HepG2 (cell line): ENCODE measurements around the gene SERTAD3. TPM values are rescaled to one million over a fixed set of nuclear protein-coding genes. Genes with fewer than 3 reads are reported as not detected.

Experiments
- CC2D1A ChIP-seq: sonication (generic); formaldehyde crosslinking; IDR thresholded peaks from 2 replicates; pipeline ENCODE4 v1.8.1; 2023; ENCODE audit warnings: mild to moderate bottlenecking, missing genetic modification reagents
- HMGA1 ChIP-seq: sonication (generic); formaldehyde crosslinking; conservative IDR thresholded peaks from 2 replicates; pipeline ENCODE4 v1.4.0; 2020; ENCODE audit warnings: missing genetic modification reagents
- IKZF1 ChIP-seq: fragments of 450-650 bp; IDR thresholded peaks from 2 replicates; pipeline ENCODE4 v1.7.1; 2016
- KLF16 ChIP-seq, 2 experiments: sonication (generic) in 1 of 2; formaldehyde crosslinking in 1 of 2; IDR thresholded peaks; 2 replicates each; pipeline versions ENCODE4 v1.6.1 to v1.8.0; 2016 to 2023; ENCODE audit warnings: missing genetic modification reagents in 2 of 2, missing compliant biosample characterization in 1 of 2
- PHB2 ChIP-seq: fragments of 450-650 bp; IDR thresholded peaks from 2 replicates; pipeline ENCODE4 v1.6.1; 2018; ENCODE audit not compliant: partially characterized antibody
- SALL2 ChIP-seq: sonication (generic); formaldehyde crosslinking; IDR thresholded peaks from 2 replicates; pipeline ENCODE4 v1.8.1; 2023; ENCODE audit warnings: mild to moderate bottlenecking, missing genetic modification reagents, inconsistent platforms
- SAP130 ChIP-seq: IDR thresholded peaks from 2 replicates; pipeline ENCODE4 v1.6.1; 2016; ENCODE audit warnings: low read depth
- ZNF251 ChIP-seq: sonication (generic); formaldehyde crosslinking; IDR thresholded peaks from 2 replicates; pipeline ENCODE4 v1.9.0; 2021; ENCODE audit warnings: mild to moderate bottlenecking, missing genetic modification reagents
- ZNF274 ChIP-seq: sonication (generic); formaldehyde crosslinking; IDR thresholded peaks from 2 replicates; pipeline ENCODE4 v1.5.1; 2020; ENCODE audit warnings: mild to moderate bottlenecking, missing genetic modification reagents
- ZNF383 ChIP-seq: sonication (generic); formaldehyde crosslinking; IDR thresholded peaks from 2 replicates; pipeline ENCODE4 v1.4.0; 2020; ENCODE audit warnings: missing genetic modification reagents, mild to moderate bottlenecking, borderline replicate concordance
- polyA plus RNA-seq, 8 experiments: library from polyadenylated mRNA; depleted of rRNA in 3 of 8; stranded (reverse) in 7 of 8; unstranded in 1 of 8; fragments of >200 nt; fragmentation: Illumina TruSeq in 4 of 8; extraction: Trizol in 4 of 8; gene quantifications; 2 replicates each; pipeline versions ENCODE4 v1.2.1 to v1.2.3, GENCODE V29; 2011 to 2016; ENCODE audit warnings: low read depth in 4 of 8, missing spikeins in 1 of 8, mixed read lengths in 1 of 8; ENCODE audit not compliant: insufficient read depth in 1 of 8
- total RNA-seq, 5 experiments: library from RNA; depleted of rRNA; stranded (reverse); fragments of >200 nt; fragmentation: Illumina TruSeq; extraction: Trizol; gene quantifications; 2 replicates each; pipeline ENCODE4 v1.2.3, GENCODE V29; 2016; ENCODE audit warnings: low read depth in 1 of 5
- TF ChIP-seq, protein P1 (sequence below): sonication (generic); formaldehyde crosslinking; IDR thresholded peaks from 2 replicates; pipeline ENCODE4 v1.4.0; 2020; ENCODE audit warnings: missing genetic modification reagents
- TF ChIP-seq, protein P2 (sequence below): IDR thresholded peaks from 2 replicates; pipeline ENCODE4 v1.6.1; 2018; ENCODE audit warnings: missing genetic modification reagents
- TF ChIP-seq, protein P3 (sequence below): sonication (generic); formaldehyde crosslinking; IDR thresholded peaks from 2 replicates; pipeline ENCODE4 v1.5.0; 2020; ENCODE audit warnings: mild to moderate bottlenecking, missing genetic modification reagents, borderline replicate concordance
- TF ChIP-seq, protein P4 (sequence below): sonication (generic); formaldehyde crosslinking; IDR thresholded peaks from 2 replicates; pipeline ENCODE4 v1.9.0; 2021; ENCODE audit warnings: missing genetic modification reagents, borderline replicate concordance
- TF ChIP-seq, protein P5 (sequence below): sonication (generic); formaldehyde crosslinking; IDR thresholded peaks from 2 replicates; pipeline ENCODE4 v1.8.0; 2022; ENCODE audit warnings: missing genetic modification reagents, mild to moderate bottlenecking, inconsistent platforms, borderline replicate concordance
- TF ChIP-seq, protein P6 (sequence below): sonication (generic); formaldehyde crosslinking; IDR thresholded peaks from 2 replicates; pipeline ENCODE4 v1.4.0; 2020; ENCODE audit warnings: missing genetic modification reagents

Gene SERTAD3
- total and polyA plus RNA-seq, 2 of the 13 experiments (the other 11 are each of a cell fraction or from before 2014, with no cell fraction given): 9.6 to 16.9 TPM

DNA sequence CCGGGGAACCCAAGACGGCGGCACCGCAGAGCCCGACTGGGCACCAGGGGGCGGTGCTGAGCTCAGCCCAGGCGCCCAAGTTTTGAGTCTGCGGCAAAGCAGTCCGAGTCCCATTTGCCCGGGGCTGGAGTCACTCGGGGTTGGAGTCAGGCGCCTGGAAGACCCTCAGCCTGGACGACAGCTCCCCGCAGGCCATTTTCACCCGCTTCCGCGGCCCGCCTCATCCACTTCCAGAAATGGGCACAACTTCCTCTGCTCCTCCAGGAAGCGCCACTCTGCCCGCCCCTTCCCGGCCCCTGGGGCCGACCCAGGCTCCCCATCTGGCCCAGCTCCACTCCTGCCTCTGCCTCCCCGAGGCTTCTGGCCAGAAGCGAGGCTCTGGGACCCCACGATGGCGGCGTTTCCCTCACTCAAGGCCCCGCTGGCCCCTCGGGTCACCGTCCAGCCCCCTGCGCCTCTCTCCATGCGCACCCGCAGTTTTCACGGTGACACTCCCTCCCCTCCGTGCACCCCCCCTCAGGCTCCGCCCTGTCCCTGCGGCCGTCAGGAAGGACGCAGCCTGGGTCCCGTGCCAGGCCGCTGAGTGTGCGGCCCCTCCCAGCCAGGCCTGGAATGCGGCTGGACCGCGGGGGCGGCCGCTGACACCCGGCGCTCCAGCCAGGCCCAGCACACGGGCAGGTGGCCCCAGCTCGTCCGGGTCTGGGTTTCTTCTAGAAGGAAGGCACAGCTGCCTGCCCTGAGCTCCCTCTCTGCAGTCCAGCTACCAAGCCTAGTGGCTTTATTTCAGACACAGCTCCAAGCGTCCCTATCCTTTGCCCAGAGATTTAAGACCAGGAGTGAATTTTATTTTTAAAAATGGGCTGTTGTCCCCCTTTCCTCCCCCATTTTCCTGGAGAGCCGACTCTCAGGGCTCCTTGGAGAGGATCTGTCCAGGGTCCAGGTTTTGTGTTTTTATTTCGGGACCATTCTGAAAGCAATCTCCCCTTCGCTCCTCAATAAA is 23.1 kb downstream of the SERTAD3 start (continued):
- TF ChIP-seq KLF16 (CRISPR knock-in tag; IDR thresholded peaks at IDR 0.05) (peak in 1 of 2 experiments; percentile 60; a peak in 1 of 4 replicates), IKZF1 (no peak), HMGA1 (CRISPR knock-in tag) (no peak), ZNF274 (CRISPR knock-in tag) (peak; percentile 93), CC2D1A (CRISPR knock-in tag) (peak; percentile 77; the same call in 1 of the 2 replicates), PHB2 (no peak), SAP130 (CRISPR knock-in tag) (peak; percentile 93), ZNF383 (CRISPR knock-in tag) (no peak), ZNF251 (no peak), SALL2 (CRISPR knock-in tag) (no peak; the same call in 1 of the 2 replicates)
- TF ChIP-seq, protein P1, sequence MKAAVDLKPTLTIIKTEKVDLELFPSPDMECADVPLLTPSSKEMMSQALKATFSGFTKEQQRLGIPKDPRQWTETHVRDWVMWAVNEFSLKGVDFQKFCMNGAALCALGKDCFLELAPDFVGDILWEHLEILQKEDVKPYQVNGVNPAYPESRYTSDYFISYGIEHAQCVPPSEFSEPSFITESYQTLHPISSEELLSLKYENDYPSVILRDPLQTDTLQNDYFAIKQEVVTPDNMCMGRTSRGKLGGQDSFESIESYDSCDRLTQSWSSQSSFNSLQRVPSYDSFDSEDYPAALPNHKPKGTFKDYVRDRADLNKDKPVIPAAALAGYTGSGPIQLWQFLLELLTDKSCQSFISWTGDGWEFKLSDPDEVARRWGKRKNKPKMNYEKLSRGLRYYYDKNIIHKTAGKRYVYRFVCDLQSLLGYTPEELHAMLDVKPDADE (CRISPR knock-in tag): peak; percentile 61; the same call in 1 of the 2 replicates
- TF ChIP-seq, protein P2, sequence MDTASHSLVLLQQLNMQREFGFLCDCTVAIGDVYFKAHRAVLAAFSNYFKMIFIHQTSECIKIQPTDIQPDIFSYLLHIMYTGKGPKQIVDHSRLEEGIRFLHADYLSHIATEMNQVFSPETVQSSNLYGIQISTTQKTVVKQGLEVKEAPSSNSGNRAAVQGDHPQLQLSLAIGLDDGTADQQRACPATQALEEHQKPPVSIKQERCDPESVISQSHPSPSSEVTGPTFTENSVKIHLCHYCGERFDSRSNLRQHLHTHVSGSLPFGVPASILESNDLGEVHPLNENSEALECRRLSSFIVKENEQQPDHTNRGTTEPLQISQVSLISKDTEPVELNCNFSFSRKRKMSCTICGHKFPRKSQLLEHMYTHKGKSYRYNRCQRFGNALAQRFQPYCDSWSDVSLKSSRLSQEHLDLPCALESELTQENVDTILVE (CRISPR knock-in tag): peak; percentile 28; the same call in 1 of the 2 replicates
- TF ChIP-seq, protein P3, sequence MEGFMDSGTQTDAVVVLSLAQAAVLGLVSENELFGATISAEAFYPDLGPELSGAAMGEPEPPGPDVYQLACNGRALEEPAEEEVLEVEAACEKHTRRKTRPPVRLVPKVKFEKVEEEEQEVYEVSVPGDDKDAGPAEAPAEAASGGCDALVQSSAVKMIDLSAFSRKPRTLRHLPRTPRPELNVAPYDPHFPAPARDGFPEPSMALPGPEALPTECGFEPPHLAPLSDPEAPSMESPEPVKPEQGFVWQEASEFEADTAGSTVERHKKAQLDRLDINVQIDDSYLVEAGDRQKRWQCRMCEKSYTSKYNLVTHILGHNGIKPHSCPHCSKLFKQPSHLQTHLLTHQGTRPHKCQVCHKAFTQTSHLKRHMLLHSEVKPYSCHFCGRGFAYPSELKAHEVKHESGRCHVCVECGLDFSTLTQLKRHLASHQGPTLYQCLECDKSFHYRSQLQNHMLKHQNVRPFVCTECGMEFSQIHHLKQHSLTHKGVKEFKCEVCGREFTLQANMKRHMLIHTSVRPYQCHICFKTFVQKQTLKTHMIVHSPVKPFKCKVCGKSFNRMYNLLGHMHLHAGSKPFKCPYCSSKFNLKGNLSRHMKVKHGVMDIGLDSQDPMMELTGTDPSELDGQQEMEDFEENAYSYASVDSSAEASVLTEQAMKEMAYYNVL: 0 out of 2 replicates have a peak, but pooled peaks have one; percentile 24
- TF ChIP-seq, protein P4, sequence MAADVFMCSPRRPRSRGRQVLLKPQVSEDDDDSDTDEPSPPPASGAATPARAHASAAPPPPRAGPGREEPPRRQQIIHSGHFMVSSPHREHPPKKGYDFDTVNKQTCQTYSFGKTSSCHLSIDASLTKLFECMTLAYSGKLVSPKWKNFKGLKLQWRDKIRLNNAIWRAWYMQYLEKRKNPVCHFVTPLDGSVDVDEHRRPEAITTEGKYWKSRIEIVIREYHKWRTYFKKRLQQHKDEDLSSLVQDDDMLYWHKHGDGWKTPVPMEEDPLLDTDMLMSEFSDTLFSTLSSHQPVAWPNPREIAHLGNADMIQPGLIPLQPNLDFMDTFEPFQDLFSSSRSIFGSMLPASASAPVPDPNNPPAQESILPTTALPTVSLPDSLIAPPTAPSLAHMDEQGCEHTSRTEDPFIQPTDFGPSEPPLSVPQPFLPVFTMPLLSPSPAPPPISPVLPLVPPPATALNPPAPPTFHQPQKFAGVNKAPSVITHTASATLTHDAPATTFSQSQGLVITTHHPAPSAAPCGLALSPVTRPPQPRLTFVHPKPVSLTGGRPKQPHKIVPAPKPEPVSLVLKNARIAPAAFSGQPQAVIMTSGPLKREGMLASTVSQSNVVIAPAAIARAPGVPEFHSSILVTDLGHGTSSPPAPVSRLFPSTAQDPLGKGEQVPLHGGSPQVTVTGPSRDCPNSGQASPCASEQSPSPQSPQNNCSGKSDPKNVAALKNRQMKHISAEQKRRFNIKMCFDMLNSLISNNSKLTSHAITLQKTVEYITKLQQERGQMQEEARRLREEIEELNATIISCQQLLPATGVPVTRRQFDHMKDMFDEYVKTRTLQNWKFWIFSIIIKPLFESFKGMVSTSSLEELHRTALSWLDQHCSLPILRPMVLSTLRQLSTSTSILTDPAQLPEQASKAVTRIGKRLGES (CRISPR knock-in tag): no peak
- TF ChIP-seq, protein P5, sequence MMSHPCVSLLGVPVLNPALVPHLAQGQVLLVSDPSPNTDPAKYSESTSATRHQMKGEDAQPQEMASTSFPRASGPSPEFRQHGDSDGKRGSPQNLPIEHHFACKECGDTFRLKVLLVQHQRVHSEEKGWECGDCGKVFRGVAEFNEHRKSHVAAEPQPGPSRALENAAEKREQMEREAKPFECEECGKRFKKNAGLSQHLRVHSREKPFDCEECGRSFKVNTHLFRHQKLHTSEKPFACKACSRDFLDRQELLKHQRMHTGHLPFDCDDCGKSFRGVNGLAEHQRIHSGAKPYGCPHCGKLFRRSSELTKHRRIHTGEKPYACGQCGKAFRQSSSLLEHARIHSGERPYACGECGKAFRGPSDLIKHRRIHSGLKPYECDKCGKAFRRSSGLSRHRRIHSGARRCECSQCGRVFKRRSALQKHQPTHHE (CRISPR knock-in tag): peak; percentile 81
- TF ChIP-seq, protein P6, sequence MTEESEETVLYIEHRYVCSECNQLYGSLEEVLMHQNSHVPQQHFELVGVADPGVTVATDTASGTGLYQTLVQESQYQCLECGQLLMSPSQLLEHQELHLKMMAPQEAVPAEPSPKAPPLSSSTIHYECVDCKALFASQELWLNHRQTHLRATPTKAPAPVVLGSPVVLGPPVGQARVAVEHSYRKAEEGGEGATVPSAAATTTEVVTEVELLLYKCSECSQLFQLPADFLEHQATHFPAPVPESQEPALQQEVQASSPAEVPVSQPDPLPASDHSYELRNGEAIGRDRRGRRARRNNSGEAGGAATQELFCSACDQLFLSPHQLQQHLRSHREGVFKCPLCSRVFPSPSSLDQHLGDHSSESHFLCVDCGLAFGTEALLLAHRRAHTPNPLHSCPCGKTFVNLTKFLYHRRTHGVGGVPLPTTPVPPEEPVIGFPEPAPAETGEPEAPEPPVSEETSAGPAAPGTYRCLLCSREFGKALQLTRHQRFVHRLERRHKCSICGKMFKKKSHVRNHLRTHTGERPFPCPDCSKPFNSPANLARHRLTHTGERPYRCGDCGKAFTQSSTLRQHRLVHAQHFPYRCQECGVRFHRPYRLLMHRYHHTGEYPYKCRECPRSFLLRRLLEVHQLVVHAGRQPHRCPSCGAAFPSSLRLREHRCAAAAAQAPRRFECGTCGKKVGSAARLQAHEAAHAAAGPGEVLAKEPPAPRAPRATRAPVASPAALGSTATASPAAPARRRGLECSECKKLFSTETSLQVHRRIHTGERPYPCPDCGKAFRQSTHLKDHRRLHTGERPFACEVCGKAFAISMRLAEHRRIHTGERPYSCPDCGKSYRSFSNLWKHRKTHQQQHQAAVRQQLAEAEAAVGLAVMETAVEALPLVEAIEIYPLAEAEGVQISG (CRISPR knock-in tag): peak; percentile 57; the same call in 1 of the 2 replicates
